Measurements from ENCODE around the gene HLA-DPA1. TPM values are rescaled to one million over a fixed set of nuclear protein-coding genes. Genes with fewer than 3 reads are reported as not detected.

The HLA-DPA1 gene
- total RNA-seq, 4 donors from 2014 or later, result 38.2 to 354 (median 131) TPM

- TF ChIP-seq CTCF (IDR thresholded peaks at IDR 0.05; ENCODE audit: low read depth), result no peak
These were observed 14.9 kb upstream of the HLA-DPA1 start for GRCh38 chr6:33088258-33088930.

GRCh38 chr6:33085627-33086026, 12.2 kb upstream of the HLA-DPA1 start:
- TF ChIP-seq CTCF (IDR thresholded peaks at IDR 0.05; ENCODE audit: low read depth), result no peak

GRCh38 chr6:33082702-33083101, 9.3 kb upstream of the HLA-DPA1 start:
- TF ChIP-seq CTCF (IDR thresholded peaks at IDR 0.05; ENCODE audit: low read depth), result no peak

- TF ChIP-seq CTCF (IDR thresholded peaks at IDR 0.05; ENCODE audit: low read depth), result no peak
These were observed 7.8 kb upstream of the HLA-DPA1 start for GRCh38 chr6:33081098-33081824.

- TF ChIP-seq CTCF (IDR thresholded peaks at IDR 0.05; ENCODE audit: low read depth), result no peak
These were observed 7.0 kb upstream of the HLA-DPA1 start for GRCh38 chr6:33080127-33081089.

- no peak for TF ChIP-seq CTCF (IDR thresholded peaks at IDR 0.05; ENCODE audit: low read depth)
These were observed 6.1 kb upstream of the HLA-DPA1 start for GRCh38 chr6:33079580-33079979.

All from subcutaneous adipose tissue (tissue), 4 donors.